HG03354 (cell line): ENCODE data around the gene DSCAM.

ENCODE experiments used
- ATAC-seq: cut with Tn5 transposase; IDR thresholded peaks from one replicate; pipeline ENCODE4 v1.9.1; 2021; ENCODE audit warnings: mild to moderate bottlenecking; ENCODE audit not compliant: unreplicated experiment, poor library complexity, severe bottlenecking

DSCAM gene

DNA sequence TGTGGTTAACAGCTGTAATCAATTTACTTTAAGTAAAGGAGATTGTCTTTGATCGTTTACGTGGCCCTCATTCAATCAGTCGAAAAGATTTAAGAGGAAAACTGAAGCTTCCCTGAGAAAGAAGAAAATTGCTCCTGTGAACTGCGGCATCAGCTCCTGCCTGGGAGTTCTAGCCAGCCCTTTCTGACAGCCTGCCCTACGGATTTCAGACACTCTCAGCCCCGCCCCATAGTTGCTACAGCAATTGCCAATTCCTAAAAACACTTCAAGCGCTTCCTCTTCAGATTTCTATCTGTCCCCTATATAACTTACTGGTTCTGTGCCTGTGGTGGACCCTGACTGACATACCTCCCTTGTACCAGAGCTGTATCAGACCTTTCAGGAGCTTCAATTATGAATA, 277.6 kb downstream of the DSCAM start:
- no peak for ATAC-seq

GRCh38 chr21:40568807-40569206, 278.2 kb downstream of the DSCAM start:
- no peak for ATAC-seq

DNA sequence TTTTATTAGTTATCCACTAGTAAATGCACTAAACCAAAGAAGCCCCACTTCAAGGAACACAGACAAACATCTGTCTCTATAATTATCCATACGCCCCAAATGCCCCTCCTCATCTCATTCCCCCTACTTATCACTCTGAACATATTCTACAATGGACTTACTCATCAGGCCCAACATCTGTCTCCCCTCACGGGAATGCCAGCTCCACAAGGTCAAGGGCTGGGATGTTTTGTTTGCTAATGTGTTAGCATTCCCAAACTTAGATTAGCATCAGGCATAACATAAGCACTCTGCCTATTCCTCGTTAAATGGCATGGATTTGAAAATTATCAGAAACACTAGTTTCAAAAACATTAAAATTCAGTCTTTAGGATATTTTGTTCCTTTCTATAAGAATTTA, 279.5 kb downstream of the DSCAM start:
- no peak for ATAC-seq

GRCh38 chr21:40566486-40566885, 280.5 kb downstream of the DSCAM start:
- ATAC-seq, result no peak

GRCh38 chr21:40564318-40564717, 282.6 kb downstream of the DSCAM start:
- no peak for ATAC-seq

GRCh38 chr21:40563900-40564299, 283.1 kb downstream of the DSCAM start:
- ATAC-seq, result no peak

GRCh38 chr21:40562242-40563002, 284.5 kb downstream of the DSCAM start:
- ATAC-seq, result no peak

- ATAC-seq, result no peak
These were observed 290.5 kb downstream of the DSCAM start for GRCh38 chr21:40556442-40556968.

GRCh38 chr21:40555021-40555528, 291.9 kb downstream of the DSCAM start:
- no peak for ATAC-seq

DNA sequence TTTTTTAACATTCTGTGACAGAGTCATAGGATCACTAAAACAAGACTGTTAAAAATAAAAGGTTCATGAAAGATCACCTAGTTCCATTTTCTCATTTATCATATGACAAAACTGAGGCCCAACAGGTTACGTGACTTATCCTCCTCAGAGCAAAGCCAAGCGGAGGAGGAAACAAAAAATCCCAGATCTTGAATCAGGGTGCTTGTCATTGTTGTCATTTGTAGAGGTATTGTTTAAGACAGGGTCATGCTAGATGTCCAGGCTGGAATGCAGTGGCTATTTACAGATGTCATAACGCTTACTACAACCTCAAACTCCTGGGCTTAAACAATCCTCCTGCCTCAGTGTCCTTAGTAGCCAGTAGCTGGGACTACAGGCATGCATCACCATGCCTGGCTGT, 293.2 kb downstream of the DSCAM start:
- ATAC-seq, result no peak

GRCh38 chr21:40547906-40548513, 298.9 kb downstream of the DSCAM start:
- ATAC-seq, result no peak

DNA sequence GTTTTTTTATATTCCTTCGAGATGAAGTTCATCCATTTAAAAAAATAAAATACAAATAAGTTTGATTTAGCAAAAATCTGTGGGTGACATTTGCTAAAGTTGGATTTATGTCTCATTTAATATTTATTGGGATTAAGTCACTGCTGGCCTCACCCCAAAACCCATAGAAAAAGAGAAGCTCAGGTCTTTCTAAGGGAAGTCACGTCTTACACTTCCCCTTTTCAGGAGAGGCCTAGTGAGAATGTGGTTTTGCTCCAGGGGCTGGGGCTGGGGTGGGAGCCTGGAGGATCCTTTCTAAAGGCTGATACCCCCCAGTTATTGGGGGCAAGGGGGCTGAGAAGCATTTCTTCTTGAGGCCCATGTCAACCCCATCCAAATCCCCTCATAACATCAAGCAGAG, 300.3 kb downstream of the DSCAM start:
- no peak for ATAC-seq

GRCh38 chr21:40540216-40540615, 306.7 kb downstream of the DSCAM start:
- no peak for ATAC-seq

DNA sequence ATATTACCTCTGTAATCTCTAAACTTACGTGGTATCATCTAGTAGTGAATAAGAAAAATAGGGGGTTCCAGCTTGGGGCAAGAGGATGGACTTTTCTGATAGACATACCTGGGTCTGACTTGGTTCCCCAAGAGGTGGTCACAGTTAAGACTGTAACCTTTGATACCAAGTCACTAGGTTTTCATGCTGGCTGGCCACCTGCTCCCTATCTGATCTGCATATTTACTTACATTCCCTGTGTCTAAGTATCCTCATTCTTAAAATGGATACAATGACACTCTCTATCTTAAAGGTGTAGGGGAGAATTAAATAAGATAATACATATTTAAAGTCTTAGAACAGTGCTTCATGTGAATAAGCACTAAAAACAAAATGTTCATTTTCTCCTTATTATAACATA, 312.1 kb downstream of the DSCAM start:
- no peak for ATAC-seq

DNA sequence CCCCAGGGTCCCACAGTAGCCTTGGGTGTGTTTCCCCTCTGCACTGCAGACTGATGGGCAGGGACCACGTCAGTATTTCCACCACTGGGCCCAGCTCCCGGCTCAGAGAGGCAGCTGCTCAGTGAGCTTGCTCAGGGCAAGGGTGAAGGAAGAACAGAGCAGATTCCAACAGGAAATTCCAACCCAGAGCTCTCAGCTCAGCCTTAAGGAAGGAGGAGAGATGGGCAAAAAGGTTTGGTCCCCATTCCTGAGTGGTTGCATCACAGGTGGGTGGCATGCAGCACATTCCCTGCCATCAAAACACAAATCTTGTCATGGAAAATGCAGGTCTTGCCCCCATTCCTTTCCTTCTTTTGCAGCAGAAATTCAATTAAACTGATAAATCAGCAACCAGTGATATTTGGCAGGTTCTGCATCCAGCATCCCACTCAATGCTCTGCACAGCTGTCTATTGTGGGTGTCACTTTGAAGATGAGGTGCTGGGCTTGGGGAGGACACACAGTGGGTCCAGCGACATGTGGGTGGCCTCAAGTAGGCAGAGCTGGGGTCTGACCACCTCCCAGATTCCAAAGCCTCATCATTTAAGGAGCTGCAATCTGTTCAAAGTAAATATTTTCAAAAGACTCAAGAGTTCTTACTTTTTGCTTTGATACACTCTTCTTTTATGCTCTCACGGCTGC, 315.4 kb downstream of the DSCAM start:
- no peak for ATAC-seq

DNA sequence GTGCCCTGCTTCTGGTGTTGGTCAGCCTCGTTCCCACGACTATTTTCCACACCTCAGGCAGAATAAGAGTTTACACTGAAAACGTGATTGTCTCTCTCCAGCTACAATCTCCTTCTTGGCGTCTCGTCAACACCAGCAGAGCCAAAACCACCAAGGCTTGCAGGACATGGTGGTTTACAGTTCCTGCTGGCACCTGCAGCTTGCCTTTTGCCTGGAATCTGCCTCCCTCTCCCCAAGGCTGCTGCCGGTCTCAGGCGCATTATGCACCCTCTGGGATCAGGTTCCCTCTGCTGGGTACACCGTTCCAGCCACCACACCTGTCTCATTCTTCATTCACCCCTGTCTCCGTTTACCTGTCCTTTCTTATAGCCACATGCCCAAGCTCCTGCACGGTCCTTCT, 315.9 kb downstream of the DSCAM start:
- no peak for ATAC-seq

DNA sequence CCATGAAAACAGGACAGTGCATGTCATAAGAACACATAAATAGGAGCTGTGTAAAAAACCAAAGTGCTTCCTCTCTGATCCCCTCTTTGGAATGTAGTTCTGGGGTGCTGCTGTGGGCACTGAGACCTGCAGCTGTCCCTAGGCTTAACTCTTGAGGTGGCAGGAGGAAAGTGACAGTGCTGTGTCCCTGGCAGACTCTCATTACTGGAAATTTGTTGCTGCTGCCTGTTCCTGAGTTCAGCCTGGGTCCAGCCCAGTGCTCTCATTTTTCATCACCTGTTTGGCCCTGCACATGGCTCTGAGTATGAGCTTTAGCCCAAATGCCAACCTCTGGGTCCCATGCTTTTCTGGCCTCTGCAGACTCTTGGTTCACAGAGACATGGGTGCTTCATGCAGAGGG, 329.3 kb downstream of the DSCAM start:
- ATAC-seq, result no peak

DNA sequence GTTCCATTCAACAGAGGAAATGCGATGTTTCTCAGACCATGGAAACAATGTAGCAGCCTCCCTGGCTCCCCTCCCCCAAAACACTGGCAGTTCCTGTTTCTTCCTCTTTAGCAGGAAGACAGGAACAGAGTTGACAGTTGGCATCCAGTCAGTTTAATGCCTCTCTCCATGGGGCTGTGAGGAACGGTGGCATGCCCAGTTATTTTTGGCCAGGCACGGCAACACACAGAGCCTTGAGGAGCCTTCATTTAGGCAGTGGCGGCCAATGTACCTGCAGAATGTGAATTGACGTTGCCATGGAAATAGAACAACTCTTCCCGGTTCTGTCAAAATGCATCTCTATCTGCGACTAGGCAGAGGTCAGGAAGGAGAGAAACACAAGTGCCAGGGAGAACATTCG, 330.6 kb downstream of the DSCAM start:
- no peak for ATAC-seq

DNA sequence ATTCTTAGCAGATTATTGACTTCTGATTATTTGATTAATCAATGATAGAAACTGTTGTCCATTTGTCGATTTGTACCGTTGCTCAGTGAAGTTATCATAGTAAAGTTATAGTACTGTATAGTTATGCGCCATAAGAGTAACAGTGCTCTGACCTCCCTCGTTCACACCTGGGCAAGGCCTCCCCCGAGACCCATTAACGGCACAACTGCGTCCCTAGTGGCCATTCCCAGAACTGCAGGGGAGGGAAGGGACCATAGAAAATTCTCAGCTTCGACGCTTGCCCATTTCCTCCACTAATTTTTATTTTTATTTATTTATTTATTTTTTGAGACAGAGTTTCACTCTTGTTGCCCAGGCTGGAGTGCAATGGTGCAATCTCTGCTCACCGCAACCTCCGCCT, 334.4 kb downstream of the DSCAM start:
- ATAC-seq, result no peak

GRCh38 chr21:40507978-40508377, 339.0 kb downstream of the DSCAM start:
- no peak for ATAC-seq

- ATAC-seq, result no peak
These were observed 341.3 kb downstream of the DSCAM start for GRCh38 chr21:40505681-40506080.
